H1 (cell line): ENCODE results near the gene ZNF385C. TPM values are rescaled to one million over a fixed set of nuclear protein-coding genes. Genes with fewer than 3 reads are reported as not detected.

ENCODE experiments used
- CTCF ChIA-PET: fragments of 300-600 bp; sonication (Branson Sonifier 250); formaldehyde crosslinking; loops from one replicate; lab custom pipeline; 2021; ENCODE audit not compliant: partially characterized antibody; lab: Charles Lee
- POLR2A ChIA-PET: fragments of 300-600 bp; sonication (Branson Sonifier 250); formaldehyde crosslinking; loops from one replicate; lab custom pipeline; 2021; ENCODE audit warnings: inconsistent platforms; ENCODE audit not compliant: partially characterized antibody; lab: Charles Lee
- DNase-seq, 2 experiments: peaks; one replicate each; pipeline versions ENCODE4 v3.0.0 to v3.0.0-alpha.2; 2010 to 2022; ENCODE audit warnings: low spot score in 2 of 2, low read depth in 1 of 2, mixed read lengths in 1 of 2
- FAIRE-seq: peaks from 2 replicates; lab custom pipeline; 2011; peaks lifted over from hg19 to GRCh38; lab: Jason Lieb, UNC
- H2AFZ ChIP-seq: 2 replicates; pipeline ENCODE4 v1.8.1; 2012; ENCODE audit warnings: low read length, inconsistent platforms
- H2AK5ac ChIP-seq: 2 replicates; pipeline ENCODE4 v1.6.1; 2013; ENCODE audit warnings: low read depth, low read length
- H2BK120ac ChIP-seq: replicated peaks from 2 replicates; pipeline ENCODE3; 2013; ENCODE audit warnings: low read depth, low read length, inconsistent platforms
- H2BK12ac ChIP-seq: 2 replicates; pipeline ENCODE4 v1.6.1; 2013; ENCODE audit warnings: low read depth, low read length
- H2BK15ac ChIP-seq: 2 replicates; pipeline ENCODE4 v1.6.1; 2013; ENCODE audit warnings: low read length
- H2BK20ac ChIP-seq: 2 replicates; pipeline ENCODE4 v1.6.1; 2013; ENCODE audit warnings: low read length
- H2BK5ac ChIP-seq: 2 replicates; pipeline ENCODE4 v1.6.1; 2013; ENCODE audit warnings: low read depth, low read length
- H3K14ac ChIP-seq: 2 replicates; pipeline ENCODE4 v1.6.1; 2013; ENCODE audit warnings: inconsistent platforms; ENCODE audit not compliant: insufficient read length
- H3K18ac ChIP-seq: 2 replicates; pipeline ENCODE4 v1.6.1; 2013; ENCODE audit warnings: low read length; ENCODE audit errors: extremely low read depth
- H3K23ac ChIP-seq: 2 replicates; pipeline ENCODE4 v1.6.1; 2013; ENCODE audit warnings: inconsistent platforms; ENCODE audit not compliant: insufficient read length
- H3K23me2 ChIP-seq: 2 replicates; pipeline ENCODE4 v1.6.1; 2013; ENCODE audit warnings: low read depth, low read length
- H3K27ac ChIP-seq: 2 replicates; pipeline ENCODE4 v1.6.1; 2011; ENCODE audit warnings: low read depth, low read length, inconsistent platforms
- H3K27me3 ChIP-seq, 4 experiments: replicated peaks in 1 of 4; 1 replicate in 1 of 4; 2 replicates in 3 of 4; pipeline versions ENCODE4 v1.6.1 to v1.8.1; 2011 to 2013; ENCODE audit warnings: low read length in 3 of 4, mild to moderate bottlenecking in 3 of 4, inconsistent platforms in 2 of 4, mixed read lengths in 2 of 4, moderate library complexity in 1 of 4; ENCODE audit not compliant: control insufficient read depth in 3 of 4, insufficient read depth in 3 of 4; ENCODE audit errors: extremely low read depth in 1 of 4
- H3K36me3 ChIP-seq, 4 experiments: 2 replicates each; pipeline versions ENCODE4 v1.6.1 to v1.8.1; 2011 to 2013; ENCODE audit warnings: mild to moderate bottlenecking in 4 of 4, low read length in 3 of 4, moderate library complexity in 2 of 4, control low read depth in 1 of 4, inconsistent platforms in 1 of 4; ENCODE audit not compliant: insufficient read depth in 4 of 4, control insufficient read depth in 2 of 4
- H3K4ac ChIP-seq: replicated peaks from 2 replicates; pipeline ENCODE3; 2013; ENCODE audit warnings: low read length, low read depth, mixed read lengths, inconsistent platforms; ENCODE audit not compliant: insufficient read length
- H3K4me1 ChIP-seq, 4 experiments: replicated peaks in 1 of 4; 1 replicate in 1 of 4; 2 replicates in 3 of 4; pipeline versions ENCODE4 v1.6.1 to v1.8.1; 2011 to 2013; ENCODE audit warnings: low read length in 3 of 4, inconsistent platforms in 2 of 4, mixed read lengths in 1 of 4; ENCODE audit not compliant: insufficient read depth in 4 of 4, control insufficient read depth in 3 of 4
- H3K4me2 ChIP-seq, 2 experiments: 2 replicates each; pipeline versions ENCODE4 v1.6.1 to v1.8.1; 2011 to 2013; ENCODE audit warnings: low read depth in 2 of 2, low read length in 2 of 2, control low read depth in 1 of 2, inconsistent platforms in 1 of 2, mild to moderate bottlenecking in 1 of 2; ENCODE audit not compliant: insufficient read depth in 1 of 2
- H3K4me3 ChIP-seq, 4 experiments: fragments of 200-600, 300-600 bp in 1 of 4; sonication (generic), shearing (Covaris generic), sonication (Bioruptor Twin) in 1 of 4; 2 replicates each; pipeline versions ENCODE4 v1.5.1 to v1.8.1; 2011 to 2016; ENCODE audit warnings: low read length in 4 of 4, low read depth in 3 of 4, control low read depth in 2 of 4, inconsistent platforms in 2 of 4, mild to moderate bottlenecking in 2 of 4, mixed read lengths in 1 of 4, moderate library complexity in 1 of 4; ENCODE audit not compliant: insufficient read depth in 2 of 4; ENCODE audit errors: extremely low read depth in 1 of 4
- H3K56ac ChIP-seq: replicated peaks from 2 replicates; pipeline ENCODE3; 2013; ENCODE audit warnings: low read depth, mild to moderate bottlenecking, mixed read lengths, low read length, inconsistent platforms; ENCODE audit not compliant: insufficient read length
- H3K79me1 ChIP-seq: 2 replicates; pipeline ENCODE4 v1.6.1; 2013; ENCODE audit warnings: low read depth, low read length, control low read depth
- H3K79me2 ChIP-seq, 2 experiments: 2 replicates each; pipeline versions ENCODE4 v1.6.1 to v1.8.1; 2012 to 2013; ENCODE audit warnings: low read length in 2 of 2, mild to moderate bottlenecking in 2 of 2, inconsistent platforms in 1 of 2; ENCODE audit not compliant: insufficient read depth in 2 of 2, control insufficient read depth in 1 of 2
- H3K9ac ChIP-seq, 4 experiments: replicated peaks in 1 of 4; 1 replicate in 1 of 4; 2 replicates in 3 of 4; pipeline versions ENCODE4 v1.6.1 to v1.8.1; 2011 to 2013; ENCODE audit warnings: low read depth in 3 of 4, low read length in 3 of 4, control low read depth in 2 of 4, mild to moderate bottlenecking in 2 of 4, moderate library complexity in 2 of 4, inconsistent platforms in 1 of 4; ENCODE audit errors: extremely low read depth in 1 of 4
- H3K9me3 ChIP-seq, 2 experiments: 2 replicates each; pipeline versions ENCODE4 v1.6.1 to v1.8.1; 2012 to 2013; ENCODE audit warnings: mild to moderate bottlenecking in 2 of 2, moderate library complexity in 2 of 2, control low read depth in 1 of 2, inconsistent platforms in 1 of 2, low read depth in 1 of 2, low read length in 1 of 2, mixed read lengths in 1 of 2; ENCODE audit not compliant: insufficient read depth in 2 of 2
- H4K20me1 ChIP-seq, 2 experiments: replicated peaks in 1 of 2; 2 replicates each; pipeline versions ENCODE3 to v1.8.1; 2011 to 2013; ENCODE audit warnings: inconsistent platforms in 2 of 2, low read length in 2 of 2, mild to moderate bottlenecking in 1 of 2; ENCODE audit not compliant: insufficient read depth in 2 of 2, control insufficient read depth in 1 of 2
- H4K5ac ChIP-seq: 2 replicates; pipeline ENCODE4 v1.6.1; 2013; ENCODE audit warnings: low read length, low read depth, mixed read lengths, inconsistent platforms; ENCODE audit not compliant: insufficient read length
- H4K8ac ChIP-seq: 2 replicates; pipeline ENCODE4 v1.8.0; 2013; ENCODE audit warnings: mild to moderate bottlenecking, moderate library complexity, low read length, inconsistent platforms; ENCODE audit not compliant: insufficient read depth; ENCODE audit errors: extremely low read depth
- H4K91ac ChIP-seq: replicated peaks from 2 replicates; pipeline ENCODE3; 2013; ENCODE audit warnings: low read length, mixed read lengths, inconsistent platforms; ENCODE audit not compliant: insufficient read length
- GTF2F1 ChIP-seq: IDR thresholded peaks from 2 replicates; pipeline ENCODE4 v1.6.1; 2012; ENCODE audit warnings: low read depth, low read length, improper control_type of control experiment, borderline replicate concordance
- SP2 ChIP-seq: IDR thresholded peaks from 2 replicates; pipeline ENCODE4 v1.6.1; 2012; ENCODE audit warnings: mild to moderate bottlenecking, low read length, inconsistent platforms
- WGBS, 2 experiments: shearing (Covaris generic) in 1 of 2; methylation state at CpG; one replicate each; pipeline versions ENCODE4 v1.1.6 to v1.1.7; 2013 to 2015; ENCODE audit warnings: low lambda C conversion rate in 2 of 2, mixed read lengths in 2 of 2, inconsistent platforms in 1 of 2, low coverage in 1 of 2, missing lambda C conversion rate in 1 of 2; ENCODE audit not compliant: insufficient replicate concordance in 2 of 2, insufficient coverage in 1 of 2, insufficient read length in 1 of 2; ENCODE audit errors: extremely low coverage in 1 of 2, missing lambda C conversion rate in 1 of 2; 5-methylcytosine and 5-hydroxymethylcytosine counted together
- polyA plus RNA-seq, 7 experiments: library from polyadenylated mRNA; depleted of rRNA in 3 of 7; stranded (reverse) in 5 of 7; unstranded in 2 of 7; fragments of >200 nt in 5 of 7; fragments of 200-250 nt in 2 of 7; gene quantifications; 1 replicate in 5 of 7; 2 replicates in 1 of 7; 4 replicates in 1 of 7; pipeline versions ENCODE4 v1.2.1 to v1.2.3, GENCODE V29; 2011 to 2013; ENCODE audit warnings: missing spikeins in 2 of 7, mixed read lengths in 2 of 7
- total RNA-seq: library from RNA; stranded (reverse); fragmentation: NEBNext Ultra II Directional; extraction: Animal tissue kit (Norgen Biotek cat#: 25700); gene quantifications from 2 replicates; pipeline ENCODE4 v1.2.1, GENCODE V29; 2021

ZNF385C gene
- total and polyA plus RNA-seq, 2 of the 8 experiments (the other 6 are each of a cell fraction or from before 2014, with no cell fraction given) = 3.9 to 6.1 TPM

DNA sequence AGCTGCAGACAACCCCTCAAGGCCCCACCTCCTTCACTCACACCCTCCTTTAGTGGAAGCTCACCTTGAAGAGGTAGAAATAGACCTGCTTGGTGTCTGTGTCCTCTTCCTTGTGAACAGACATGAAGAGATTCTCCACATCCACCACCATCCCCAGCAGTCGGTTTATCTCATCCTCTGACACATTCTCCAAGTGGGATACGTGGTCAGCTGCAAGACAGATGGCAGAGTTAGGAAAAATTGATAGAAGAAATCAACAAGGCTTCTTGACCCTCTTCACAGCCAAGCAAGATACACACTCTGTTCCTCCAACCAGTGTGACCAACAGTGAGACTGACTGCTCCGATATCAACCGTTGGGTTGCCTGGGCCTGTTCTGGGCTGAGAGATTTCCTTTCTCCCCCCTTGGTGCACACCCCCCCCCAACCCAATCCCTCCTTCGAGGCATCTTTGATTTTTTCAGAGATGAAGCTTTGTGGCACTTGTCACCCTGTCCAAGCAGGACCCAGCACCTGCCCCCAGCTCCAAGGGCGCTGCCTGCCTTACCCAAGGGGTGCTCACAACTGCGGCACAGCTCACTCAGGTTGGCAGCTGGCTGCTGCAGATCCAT lies 22.0 kb upstream of the ZNF385C start:
- ChIA-PET POLR2A (interaction anchor here (0.7 to 3.8 kb wide), 14 partner anchors 10 to 207 kb away, joined by 3 to 51 read pairs (median 5); partner anchors contain the start of genes DHX58, DNAJC7 and NKIRAS2), CTCF (interaction anchor here (0.7 to 39.4 kb wide), 17 partner anchors 9 to 117 kb away, joined by 3 to 1084 read pairs (median 7); partner anchors contain the start of genes C17orf113, DNAJC7, GHDC and KCNH4)
- peak overlapping the region; percentile 38 to 84 (median 58) for H3K4me3 ChIP-seq
- H3K27ac ChIP-seq = no peak overlapping the region
- no peak overlapping the region for H3K23ac ChIP-seq
- H2AFZ ChIP-seq = no peak overlapping the region
- H3K79me1 ChIP-seq = no peaks in the 10 kb centered on the region; the same call in 1 of the 2 replicates
- H3K27me3 ChIP-seq = no peaks in the 10 kb centered on the region; a peak in 2 of 7 replicates
- no peaks in the 10 kb centered on the region for H3K9me3 ChIP-seq
- H2BK15ac ChIP-seq = peak overlapping the region; percentile 10; the same call in 1 of the 2 replicates
- H2BK120ac ChIP-seq = no peak overlapping the region
- no peak overlapping the region for H4K91ac ChIP-seq
- no peak overlapping the region; the same call in 1 of the 2 replicates for H2BK5ac ChIP-seq
- H4K5ac ChIP-seq = no peak overlapping the region
- no peak overlapping the region for H3K56ac ChIP-seq
- peaks cover 0 to 17% (median 13%) of the 10 kb centered on the region in 4 experiments; a peak in 6 of 7 replicates for H3K4me1 ChIP-seq
- H4K8ac ChIP-seq = no peak overlapping the region
- FAIRE-seq (no peak), DNase-seq (no peak)
- peak overlapping the region; percentile 70 to 80 for H3K4me2 ChIP-seq
- no peak overlapping the region for H2BK20ac ChIP-seq
- 88% methylated on average over 6 of the region's 7 CpGs; no CpG with 5 or more reads in 1 of the 2 experiments for WGBS, 2 experiments
- peak overlapping the region; percentile 17 for H3K4ac ChIP-seq
- no peak overlapping the region for H3K18ac ChIP-seq
- peaks cover 2 to 18% (median 5%) of the 10 kb centered on the region in 4 experiments; a peak in 7 of 8 replicates for H3K36me3 ChIP-seq
- no peak overlapping the region for H3K9ac ChIP-seq
- no peak overlapping the region for H3K14ac ChIP-seq
- no peak overlapping the region for H2BK12ac ChIP-seq
- peaks cover 0 to 5% of the 10 kb centered on the region in 2 experiments for H4K20me1 ChIP-seq
- H3K79me2 ChIP-seq = no peaks in the 10 kb centered on the region
- H2AK5ac ChIP-seq = no peak overlapping the region
- peaks cover 10% of the 10 kb centered on the region for H3K23me2 ChIP-seq
- TF ChIP-seq SP2 = no peak
- no peak for TF ChIP-seq GTF2F1
